K562 (cell line): ENCODE results near the gene FAM131C. TPM values are rescaled to one million over a fixed set of nuclear protein-coding genes. Genes with fewer than 3 reads are reported as not detected.

Source experiments
- CREB3L1 ChIP-seq: fragments of 450-650 bp; IDR thresholded peaks from 2 replicates; pipeline ENCODE4 v1.6.1; 2014; ENCODE audit warnings: low read depth, mild to moderate bottlenecking, moderate library complexity, borderline replicate concordance
- E2F5 ChIP-seq: sonication (generic); formaldehyde crosslinking; IDR thresholded peaks from 2 replicates; pipeline ENCODE4 v1.8.0; 2022; ENCODE audit warnings: mild to moderate bottlenecking, missing genetic modification reagents
- KAT7 ChIP-seq: sonication (generic); formaldehyde crosslinking; IDR thresholded peaks from 2 replicates; pipeline ENCODE4 v1.8.0; 2022; ENCODE audit warnings: missing genetic modification reagents, mild to moderate bottlenecking, borderline replicate concordance
- MTA1 ChIP-seq: fragments of 450-650 bp; IDR thresholded peaks from 2 replicates; pipeline ENCODE4 v1.6.1; 2017; ENCODE audit warnings: borderline replicate concordance
- POLR3G ChIP-seq: IDR thresholded peaks from 2 replicates; pipeline ENCODE4 v1.6.1; 2011; ENCODE audit not compliant: insufficient read length, insufficient replicate concordance; ENCODE audit errors: extremely low read depth
- RUNX1 ChIP-seq: sonication (generic); IDR thresholded peaks from 2 replicates; pipeline ENCODE4 v1.6.1; 2016; ENCODE audit warnings: antibody characterized with exemption, low read depth
- SMAD2 ChIP-seq: fragments of 150-350 bp; IDR thresholded peaks from 2 replicates; pipeline ENCODE4 v1.6.1; 2014; ENCODE audit warnings: low read depth, mild to moderate bottlenecking, low read length
- SRSF7 ChIP-seq: fragments of 200-400 bp; formaldehyde crosslinking; optimal IDR thresholded peaks from 2 replicates; pipeline ENCODE3; 2017; ENCODE audit warnings: mild to moderate bottlenecking, low read depth, low read length
- TOE1 ChIP-seq, 2 experiments: fragments of 450-650 bp in 1 of 2; sonication (generic) in 1 of 2; formaldehyde crosslinking in 1 of 2; IDR thresholded peaks; 2 replicates each; pipeline versions ENCODE4 v1.7.1 to v1.8.0; 2016 to 2022; ENCODE audit warnings: borderline replicate concordance in 2 of 2, mild to moderate bottlenecking in 2 of 2, antibody characterized with exemption in 1 of 2, inconsistent platforms in 1 of 2, low read depth in 1 of 2, missing genetic modification reagents in 1 of 2, moderate library complexity in 1 of 2
- ZNF41 ChIP-seq: fragments of 250-450 bp; sonication (Bioruptor Pico); conservative IDR thresholded peaks from 2 replicates; pipeline ENCODE4 v1.4.0; 2020; ENCODE audit warnings: mild to moderate bottlenecking
- ZNF445 ChIP-seq: fragments of 250-450 bp; sonication (Bioruptor Pico); IDR thresholded peaks from 2 replicates; pipeline ENCODE4 v1.4.0; 2020; ENCODE audit warnings: low read depth, mild to moderate bottlenecking, moderate library complexity
- polyA plus RNA-seq, 8 experiments: library from polyadenylated mRNA; depleted of rRNA in 4 of 8; stranded (reverse) in 5 of 8; unstranded in 3 of 8; fragments of >200 nt; fragmentation: Nextera tagmentation in 2 of 8; fragmentation: Illumina TruSeq in 1 of 8; extraction: Ambion mirVana in 2 of 8; extraction: Trizol in 1 of 8; gene quantifications; 2 replicates each; pipeline versions ENCODE4 v1.2.1 to v1.2.3, GENCODE V29; 2011 to 2014; ENCODE audit warnings: inconsistent platforms in 1 of 8, missing spikeins in 1 of 8
- total RNA-seq, 7 experiments: library from RNA; depleted of rRNA in 6 of 7; stranded (reverse); fragments of >200 nt in 6 of 7; fragmentation: Illumina TruSeq in 2 of 7; extraction: Trizol in 2 of 7; gene quantifications; 2 replicates each; pipeline versions ENCODE4 v1.2.1 to v1.2.3, GENCODE V29; 2011 to 2021; ENCODE audit warnings: low replicate concordance in 1 of 7
- TF ChIP-seq, protein P1 (sequence below): fragments of 450-650 bp; formaldehyde crosslinking; IDR thresholded peaks from 2 replicates; pipeline ENCODE4 v1.4.0; 2020; ENCODE audit warnings: mild to moderate bottlenecking, moderate library complexity
- TF ChIP-seq, protein P2 (sequence below): fragments of 450-650 bp; IDR thresholded peaks from 2 replicates; pipeline ENCODE4 v1.6.1; 2016; ENCODE audit warnings: antibody characterized with exemption

The FAM131C gene
- total and polyA plus RNA-seq, 9 of the 15 experiments (the other 6 are each of a cell fraction or from before 2014, with no cell fraction given) = 0.10 to 0.29 (median 0.16) TPM; not detected in 6

- TF ChIP-seq E2F5 (CRISPR knock-in tag) (peak; percentile 25; the same call in 1 of the 2 replicates), ZNF445 (CRISPR knock-in tag) (0 out of 2 replicates have a peak, but pooled peaks have one; percentile 13), TOE1 (IDR thresholded peaks at IDR 0.05; ENCODE audit: borderline replicate concordance) (peak; percentile 61; the same call in 1 of the 2 replicates), TOE1 (CRISPR knock-in tag; IDR thresholded peaks at IDR 0.05; ENCODE audit: borderline replicate concordance, low read depth) (peak; percentile 84; the same call in 1 of the 2 replicates), RUNX1 (peak; percentile 12; the same call in 1 of the 2 replicates), SRSF7 (no peak), MTA1 (0 out of 2 replicates have a peak, but pooled peaks have one; percentile 19), SMAD2 (no peak), KAT7 (CRISPR knock-in tag) (no peak), ZNF41 (no peak), POLR3G (no peak), CREB3L1 (no peak)
- TF ChIP-seq, protein P1, sequence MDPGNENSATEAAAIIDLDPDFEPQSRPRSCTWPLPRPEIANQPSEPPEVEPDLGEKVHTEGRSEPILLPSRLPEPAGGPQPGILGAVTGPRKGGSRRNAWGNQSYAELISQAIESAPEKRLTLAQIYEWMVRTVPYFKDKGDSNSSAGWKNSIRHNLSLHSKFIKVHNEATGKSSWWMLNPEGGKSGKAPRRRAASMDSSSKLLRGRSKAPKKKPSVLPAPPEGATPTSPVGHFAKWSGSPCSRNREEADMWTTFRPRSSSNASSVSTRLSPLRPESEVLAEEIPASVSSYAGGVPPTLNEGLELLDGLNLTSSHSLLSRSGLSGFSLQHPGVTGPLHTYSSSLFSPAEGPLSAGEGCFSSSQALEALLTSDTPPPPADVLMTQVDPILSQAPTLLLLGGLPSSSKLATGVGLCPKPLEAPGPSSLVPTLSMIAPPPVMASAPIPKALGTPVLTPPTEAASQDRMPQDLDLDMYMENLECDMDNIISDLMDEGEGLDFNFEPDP (CRISPR knock-in tag) = no peak
- TF ChIP-seq, protein P2, sequence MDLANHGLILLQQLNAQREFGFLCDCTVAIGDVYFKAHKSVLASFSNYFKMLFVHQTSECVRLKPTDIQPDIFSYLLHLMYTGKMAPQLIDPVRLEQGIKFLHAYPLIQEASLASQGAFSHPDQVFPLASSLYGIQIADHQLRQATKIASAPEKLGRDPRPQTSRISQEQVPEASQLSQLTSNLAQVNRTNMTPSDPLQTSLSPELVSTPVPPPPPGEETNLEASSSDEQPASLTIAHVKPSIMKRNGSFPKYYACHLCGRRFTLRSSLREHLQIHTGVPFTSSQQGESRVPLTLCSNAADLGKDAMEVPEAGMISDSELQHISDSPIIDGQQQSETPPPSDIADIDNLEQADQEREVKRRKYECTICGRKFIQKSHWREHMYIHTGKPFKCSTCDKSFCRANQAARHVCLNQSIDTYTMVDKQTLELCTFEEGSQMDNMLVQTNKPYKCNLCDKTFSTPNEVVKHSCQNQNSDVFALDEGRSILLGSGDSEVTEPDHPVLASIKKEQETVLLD = peak; percentile 60
- TF ChIP-seq, all 486 proteins: peak for 119
Observed at GRCh38 chr1:16055613-16056520, 17.6 kb downstream of the FAM131C start (continued).
